Measurements from ENCODE around the gene CRLF1. TPM values are rescaled to one million over a fixed set of nuclear protein-coding genes. Genes with fewer than 3 reads are reported as not detected.

Gene CRLF1
- total and polyA plus RNA-seq, 8 donors: 2.6 to 15.9 (median 12.3) TPM; not detected in 1

GRCh38 chr19:18645035-18645511, 38.5 kb upstream of the CRLF1 start:
- intact Hi-C loops (cut with DNase I; ENCODE audit: low total_unique reads): no loop called here
- no peak for DNase-seq
- no peaks in the 10 kb centered on the region for H3K27me3 ChIP-seq
- H3K9me3 ChIP-seq: no peaks in the 10 kb centered on the region
- 71 to 89% (median 79%) methylated on average over 8 to 13 of the region's 13 CpGs for WGBS, 5 donors
- peaks cover 23 to 50% (median 32%) of the 10 kb centered on the region in 4 donors for H3K4me1 ChIP-seq
- peaks cover 0 to 3% (median 0%) of the 10 kb centered on the region in 4 donors for H3K36me3 ChIP-seq
- peak overlapping the region in 3 of 5 donors; percentile 7 to 49 (median 37) for H3K27ac ChIP-seq
- no peak for TF ChIP-seq POLR2AphosphoS5 (IDR thresholded peaks at IDR 0.05)
- TF ChIP-seq EP300 (IDR thresholded peaks at IDR 0.05): no peak
- TF ChIP-seq CTCF (IDR thresholded peaks at IDR 0.05): no peak
- TF ChIP-seq POLR2A (IDR thresholded peaks at IDR 0.05): no peak
- peak overlapping the region in 1 of 4 donors; percentile 1 for H3K4me3 ChIP-seq

DNA sequence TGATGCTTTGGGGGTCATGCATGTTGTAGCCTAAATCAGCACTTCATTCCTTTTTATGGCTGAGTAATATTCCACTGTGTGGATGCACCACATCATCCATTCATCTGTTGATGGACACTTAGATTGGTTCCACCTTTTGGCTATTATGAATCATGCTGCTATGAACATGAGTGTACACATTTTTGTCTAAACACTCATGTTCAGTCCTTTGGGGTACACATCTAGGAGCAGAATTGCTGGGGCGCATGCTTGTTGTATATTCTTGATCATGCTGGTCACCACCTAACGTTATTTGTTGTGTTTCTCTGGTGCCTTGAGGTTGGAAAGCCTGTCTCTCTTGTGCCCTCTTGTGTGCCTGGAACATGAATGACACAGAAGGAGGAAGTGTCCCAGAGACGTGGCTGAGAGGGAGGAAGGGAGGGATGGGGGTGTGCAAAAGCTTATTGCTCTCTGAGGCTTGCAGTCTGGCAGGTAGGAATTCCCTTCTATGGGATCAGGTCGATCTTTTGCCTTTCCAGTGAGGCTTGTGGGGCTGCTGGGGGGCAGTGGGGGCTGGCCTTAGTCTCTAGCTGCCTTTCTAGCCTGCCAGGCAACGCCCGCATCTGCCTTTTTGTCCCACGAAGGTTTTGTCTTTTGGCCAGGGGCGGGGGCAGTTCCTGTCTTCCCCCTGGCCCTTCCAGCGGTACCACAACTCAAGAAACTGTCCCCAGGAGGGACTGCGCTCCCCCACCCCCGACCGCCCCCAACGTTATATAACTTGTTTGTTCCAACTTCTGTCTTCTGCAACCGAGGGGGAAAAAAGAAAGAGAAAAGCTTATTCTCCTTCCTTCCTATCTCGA, 37.8 kb upstream of the CRLF1 start:
- 60 to 72% (median 66%) methylated on average over 15 of the region's 15 CpGs for WGBS, 5 donors
- DNase-seq: peak in 1 of 2 donors; percentile 49
- H3K27ac ChIP-seq: peak overlapping the region in 3 of 5 donors; percentile 7 to 49 (median 37)

DNA sequence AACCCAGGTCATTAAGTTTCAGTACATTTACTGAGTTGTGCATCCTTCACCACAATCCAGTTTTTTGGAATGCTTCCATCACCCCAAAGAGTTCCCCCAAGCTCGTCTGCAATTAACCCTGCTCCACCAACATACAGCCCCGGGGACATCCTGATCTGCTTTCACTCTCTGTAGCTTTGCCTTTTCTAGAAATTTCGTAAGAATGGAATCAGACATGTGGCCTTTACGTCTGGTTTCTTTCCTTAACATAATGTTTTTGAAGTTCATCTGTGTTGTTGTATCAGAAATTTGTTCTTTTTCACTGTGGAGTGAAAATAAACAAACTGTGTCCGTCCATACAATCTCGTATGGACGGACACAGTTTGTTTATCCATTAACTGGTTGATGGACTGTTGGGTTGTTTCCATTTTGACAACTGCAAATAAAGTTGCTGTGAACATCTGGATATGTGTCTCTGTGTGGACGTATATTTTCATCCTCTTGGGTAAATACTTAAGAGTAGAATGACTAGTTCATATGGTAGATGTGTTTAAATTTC, 33.2 kb upstream of the CRLF1 start:
- peak overlapping the region in 1 of 5 donors; percentile 14 for H3K27ac ChIP-seq
- TF ChIP-seq EP300 (IDR thresholded peaks at IDR 0.05): no peak
- no peak for TF ChIP-seq POLR2A (IDR thresholded peaks at IDR 0.05)
- TF ChIP-seq POLR2AphosphoS5 (IDR thresholded peaks at IDR 0.05): no peak
- no peak for TF ChIP-seq CTCF (IDR thresholded peaks at IDR 0.05)
- 57 to 72% (median 62%) methylated on average over 8 of the region's 8 CpGs for WGBS, 5 donors
- peaks cover 0 to 3% (median 0%) of the 10 kb centered on the region in 4 donors for H3K36me3 ChIP-seq
- H3K4me1 ChIP-seq: peaks cover 31 to 54% (median 45%) of the 10 kb centered on the region in 4 donors
- no peak overlapping the region for H3K4me3 ChIP-seq
- no peaks in the 10 kb centered on the region for H3K27me3 ChIP-seq
- no peak for DNase-seq
- H3K9me3 ChIP-seq: no peaks in the 10 kb centered on the region
- intact Hi-C loops (cut with DNase I; ENCODE audit: low total_unique reads): no loop called here

More for the DNA sequence above, 37.8 kb upstream of the CRLF1 start:
- intact Hi-C loops (cut with DNase I; ENCODE audit: low total_unique reads): no loop called here
- Histone ChIP-seq H3K27me3 (no peaks in the 10 kb centered on the region), H3K4me3 (peak overlapping the region in 1 of 4 donors; percentile 1), H3K36me3 (peaks cover 0 to 3% (median 0%) of the 10 kb centered on the region in 4 donors), H3K4me1 (peaks cover 17 to 50% (median 30%) of the 10 kb centered on the region in 4 donors), H3K9me3 (no peaks in the 10 kb centered on the region)
- no peak for TF ChIP-seq CTCF (IDR thresholded peaks at IDR 0.05)
- no peak for TF ChIP-seq EP300 (IDR thresholded peaks at IDR 0.05)
- no peak for TF ChIP-seq POLR2AphosphoS5 (IDR thresholded peaks at IDR 0.05)
- no peak for TF ChIP-seq POLR2A (IDR thresholded peaks at IDR 0.05)

Measured in stomach (tissue), 9 donors.